Nephron (organoid): Measurements from ENCODE around the gene ELOVL4.
A peak's percentile ranks its signal among the peaks of the same experiment; 100 is the strongest.

Source experiments
- H3K27ac Mint-ChIP-seq, 3 experiments: 2 replicates each; pipeline ENCODE4 v1.8.0; 2020; ENCODE audit warnings: mixed read lengths in 3 of 3, mild to moderate bottlenecking in 2 of 3, moderate library complexity in 1 of 3
- H3K27me3 Mint-ChIP-seq: 2 replicates; pipeline ENCODE4 v1.8.0; 2021; ENCODE audit warnings: low read depth, mild to moderate bottlenecking, moderate library complexity, mixed read lengths
- H3K36me3 Mint-ChIP-seq: 2 replicates; pipeline ENCODE4 v1.8.0; 2020; ENCODE audit warnings: low read depth, mixed read lengths
- H3K4me1 Mint-ChIP-seq: 2 replicates; pipeline ENCODE4 v1.8.0; 2020; ENCODE audit warnings: mixed read lengths
- H3K4me3 Mint-ChIP-seq, 3 experiments: 2 replicates each; pipeline ENCODE4 v1.8.0; 2020; ENCODE audit warnings: mild to moderate bottlenecking in 3 of 3, mixed read lengths in 3 of 3, moderate library complexity in 2 of 3
- H3K9me3 Mint-ChIP-seq: 2 replicates; pipeline ENCODE4 v1.8.0; 2020; ENCODE audit warnings: mixed read lengths
- CTCF ChIP-seq, 3 experiments: fragments of 200-600 bp; sonication (generic); IDR thresholded peaks; one replicate each; pipeline ENCODE4 v1.5.0; 2021; ENCODE audit warnings: antibody characterized with exemption in 3 of 3; ENCODE audit not compliant: unreplicated experiment in 3 of 3

ELOVL4 gene

GRCh38 chr6:79869184-79869583, 78.2 kb downstream of the ELOVL4 start:
- Mint-ChIP-seq H3K27ac (no peak overlapping the region), H3K4me3 (no peak overlapping the region), H3K27me3 (no peaks in the 10 kb centered on the region), H3K9me3 (no peaks in the 10 kb centered on the region), H3K36me3 (no peaks in the 10 kb centered on the region), H3K4me1 (peaks cover 8% of the 10 kb centered on the region)
- no peak for TF ChIP-seq CTCF (IDR thresholded peaks at IDR 0.05; ENCODE audit: unreplicated experiment in 3 of 3)

GRCh38 chr6:79868098-79868722, 79.1 kb downstream of the ELOVL4 start:
- TF ChIP-seq CTCF (IDR thresholded peaks at IDR 0.05; ENCODE audit: unreplicated experiment in 3 of 3), result peak; percentile 66 to 83 (median 74)
- Mint-ChIP-seq H3K9me3 (no peaks in the 10 kb centered on the region), H3K4me3 (peak overlapping the region; percentile 48 to 73 (median 62)), H3K27ac (no peak overlapping the region), H3K4me1 (peaks cover 8% of the 10 kb centered on the region), H3K27me3 (no peaks in the 10 kb centered on the region), H3K36me3 (no peaks in the 10 kb centered on the region)
